Measurements from ENCODE around the gene RUNX2. TPM values are rescaled to one million over a fixed set of nuclear protein-coding genes. Genes with fewer than 3 reads are reported as not detected.

Gene RUNX2
- total RNA-seq, 2 experiments from 2014 or later: 5.1 to 6.3 TPM

- no peak overlapping the region for H3K27ac Mint-ChIP-seq
- POLR2A ChIA-PET: no interaction called here
- ATAC-seq (ENCODE audit: low read depth): no peak
These were observed 302.2 kb downstream of the RUNX2 start for GRCh38 chr6:45630314-45630713.

GRCh38 chr6:45630801-45631200 is 302.7 kb downstream of the RUNX2 start:
- H3K4me3 Mint-ChIP-seq: no peak overlapping the region
- H3K36me3 Mint-ChIP-seq: peaks cover 1% of the 10 kb centered on the region
- ATAC-seq (ENCODE audit: low read depth) (no peak), DNase-seq (no peak)
- no peak overlapping the region for H3K27ac Mint-ChIP-seq
- POLR2A ChIA-PET: no interaction called here
- H3K27me3 Mint-ChIP-seq: no peaks in the 10 kb centered on the region
- no peaks in the 10 kb centered on the region for H3K4me1 Mint-ChIP-seq
- H3K9me3 Mint-ChIP-seq: peaks cover 8% of the 10 kb centered on the region

More at GRCh38 chr6:45630314-45630713, 302.2 kb downstream of the RUNX2 start:
- Mint-ChIP-seq H3K36me3 (peaks cover 1% of the 10 kb centered on the region), H3K9me3 (peaks cover 8% of the 10 kb centered on the region), H3K4me1 (no peaks in the 10 kb centered on the region), H3K4me3 (no peak overlapping the region), H3K27me3 (no peaks in the 10 kb centered on the region)
- DNase-seq: no peak

- no peaks in the 10 kb centered on the region for H3K27me3 Mint-ChIP-seq
These were observed 303.3 kb downstream of the RUNX2 start for GRCh38 chr6:45631396-45631795.

GRCh38 chr6:45633272-45633908 is 305.3 kb downstream of the RUNX2 start:
- Mint-ChIP-seq H3K4me1 (no peaks in the 10 kb centered on the region), H3K27ac (no peak overlapping the region), H3K4me3 (no peak overlapping the region), H3K27me3 (peaks cover 2% of the 10 kb centered on the region), H3K36me3 (no peaks in the 10 kb centered on the region), H3K9me3 (peaks cover 5% of the 10 kb centered on the region)
- no peak for ATAC-seq (ENCODE audit: low read depth)
- POLR2A ChIA-PET: no interaction called here
- no peak for DNase-seq

More at GRCh38 chr6:45631396-45631795, 303.3 kb downstream of the RUNX2 start:
- H3K4me1 Mint-ChIP-seq: no peaks in the 10 kb centered on the region
- POLR2A ChIA-PET: no interaction called here
- peaks cover 1% of the 10 kb centered on the region for H3K36me3 Mint-ChIP-seq
- ATAC-seq (ENCODE audit: low read depth) (no peak), DNase-seq (no peak)
- peaks cover 8% of the 10 kb centered on the region for H3K9me3 Mint-ChIP-seq
- H3K4me3 Mint-ChIP-seq: no peak overlapping the region
- H3K27ac Mint-ChIP-seq: no peak overlapping the region

- Mint-ChIP-seq H3K9me3 (peaks cover 3% of the 10 kb centered on the region), H3K4me1 (no peaks in the 10 kb centered on the region), H3K36me3 (no peaks in the 10 kb centered on the region), H3K4me3 (no peak overlapping the region), H3K27ac (no peak overlapping the region), H3K27me3 (peaks cover 4% of the 10 kb centered on the region)
- DNase-seq (no peak), ATAC-seq (ENCODE audit: low read depth) (no peak)
- POLR2A ChIA-PET: no interaction called here
These were observed 306.1 kb downstream of the RUNX2 start for GRCh38 chr6:45634231-45634630.

GRCh38 chr6:45635284-45635867 is 307.2 kb downstream of the RUNX2 start:
- H3K4me3 Mint-ChIP-seq: no peak overlapping the region
- DNase-seq (no peak), ATAC-seq (ENCODE audit: low read depth) (no peak)
- POLR2A ChIA-PET: no interaction called here
- no peaks in the 10 kb centered on the region for H3K4me1 Mint-ChIP-seq
- H3K9me3 Mint-ChIP-seq: no peaks in the 10 kb centered on the region
- peaks cover 4% of the 10 kb centered on the region for H3K27me3 Mint-ChIP-seq
- H3K27ac Mint-ChIP-seq: no peak overlapping the region
- H3K36me3 Mint-ChIP-seq: no peaks in the 10 kb centered on the region

- POLR2A ChIA-PET: no interaction called here
These were observed 308.9 kb downstream of the RUNX2 start for GRCh38 chr6:45637056-45637455.

GRCh38 chr6:45637611-45638257 is 309.6 kb downstream of the RUNX2 start:
- Mint-ChIP-seq H3K4me1 (no peaks in the 10 kb centered on the region), H3K27me3 (peaks cover 4% of the 10 kb centered on the region), H3K4me3 (no peak overlapping the region), H3K27ac (no peak overlapping the region), H3K36me3 (no peaks in the 10 kb centered on the region), H3K9me3 (no peaks in the 10 kb centered on the region)
- POLR2A ChIA-PET: no interaction called here
- DNase-seq: no peak
- ATAC-seq (ENCODE audit: low read depth): no peak

More at GRCh38 chr6:45637056-45637455, 308.9 kb downstream of the RUNX2 start:
- Mint-ChIP-seq H3K4me3 (no peak overlapping the region), H3K27ac (no peak overlapping the region), H3K27me3 (peaks cover 4% of the 10 kb centered on the region), H3K36me3 (no peaks in the 10 kb centered on the region), H3K9me3 (no peaks in the 10 kb centered on the region), H3K4me1 (no peaks in the 10 kb centered on the region)
- ATAC-seq (ENCODE audit: low read depth): no peak
- no peak for DNase-seq

GRCh38 chr6:45640081-45640491 is 312.0 kb downstream of the RUNX2 start:
- Mint-ChIP-seq H3K27ac (no peak overlapping the region), H3K36me3 (no peaks in the 10 kb centered on the region), H3K4me1 (no peaks in the 10 kb centered on the region), H3K9me3 (no peaks in the 10 kb centered on the region), H3K4me3 (no peak overlapping the region), H3K27me3 (peaks cover 6% of the 10 kb centered on the region)
- POLR2A ChIA-PET: no interaction called here
- ATAC-seq (ENCODE audit: low read depth): no peak
- DNase-seq: no peak

GRCh38 chr6:45640811-45641210 is 312.7 kb downstream of the RUNX2 start:
- Mint-ChIP-seq H3K36me3 (no peaks in the 10 kb centered on the region), H3K27me3 (peaks cover 6% of the 10 kb centered on the region), H3K4me1 (no peaks in the 10 kb centered on the region), H3K27ac (no peak overlapping the region), H3K4me3 (no peak overlapping the region), H3K9me3 (no peaks in the 10 kb centered on the region)
- POLR2A ChIA-PET: no interaction called here
- ATAC-seq (ENCODE audit: low read depth) (no peak), DNase-seq (no peak)

- POLR2A ChIA-PET: no interaction called here
- Mint-ChIP-seq H3K27me3 (peaks cover 5% of the 10 kb centered on the region), H3K27ac (no peak overlapping the region), H3K4me3 (no peak overlapping the region), H3K4me1 (no peaks in the 10 kb centered on the region), H3K9me3 (no peaks in the 10 kb centered on the region), H3K36me3 (no peaks in the 10 kb centered on the region)
- ATAC-seq (ENCODE audit: low read depth) (no peak), DNase-seq (no peak)
These were observed 314.4 kb downstream of the RUNX2 start for GRCh38 chr6:45642331-45643125.

- peaks cover 4% of the 10 kb centered on the region for H3K27me3 Mint-ChIP-seq
- ATAC-seq (ENCODE audit: low read depth): no peak
- no peak for DNase-seq
- no peak overlapping the region for H3K27ac Mint-ChIP-seq
- peaks cover 3% of the 10 kb centered on the region for H3K4me1 Mint-ChIP-seq
- H3K4me3 Mint-ChIP-seq: no peak overlapping the region
- no peaks in the 10 kb centered on the region for H3K36me3 Mint-ChIP-seq
- no peaks in the 10 kb centered on the region for H3K9me3 Mint-ChIP-seq
- POLR2A ChIA-PET: no interaction called here
These were observed 315.0 kb downstream of the RUNX2 start for GRCh38 chr6:45643126-45643525.

- Mint-ChIP-seq H3K27me3 (peaks cover 2% of the 10 kb centered on the region), H3K27ac (no peak overlapping the region)
These were observed 316.6 kb downstream of the RUNX2 start for GRCh38 chr6:45644720-45645119.

More at GRCh38 chr6:45644720-45645119, 316.6 kb downstream of the RUNX2 start:
- ATAC-seq (ENCODE audit: low read depth) (no peak), DNase-seq (no peak)
- H3K36me3 Mint-ChIP-seq: no peaks in the 10 kb centered on the region
- peaks cover 3% of the 10 kb centered on the region for H3K4me1 Mint-ChIP-seq
- H3K4me3 Mint-ChIP-seq: no peak overlapping the region
- H3K9me3 Mint-ChIP-seq: no peaks in the 10 kb centered on the region
- POLR2A ChIA-PET: no interaction called here
